CD4-positive, alpha-beta T cell treated with Interferon gamma for 1 hour (primary cell): ENCODE data around the gene ERC2.

ENCODE experiments used
- DNase-seq: peaks from one replicate; pipeline ENCODE4 v3.0.0-alpha.2; 2020

Gene ERC2

DNA sequence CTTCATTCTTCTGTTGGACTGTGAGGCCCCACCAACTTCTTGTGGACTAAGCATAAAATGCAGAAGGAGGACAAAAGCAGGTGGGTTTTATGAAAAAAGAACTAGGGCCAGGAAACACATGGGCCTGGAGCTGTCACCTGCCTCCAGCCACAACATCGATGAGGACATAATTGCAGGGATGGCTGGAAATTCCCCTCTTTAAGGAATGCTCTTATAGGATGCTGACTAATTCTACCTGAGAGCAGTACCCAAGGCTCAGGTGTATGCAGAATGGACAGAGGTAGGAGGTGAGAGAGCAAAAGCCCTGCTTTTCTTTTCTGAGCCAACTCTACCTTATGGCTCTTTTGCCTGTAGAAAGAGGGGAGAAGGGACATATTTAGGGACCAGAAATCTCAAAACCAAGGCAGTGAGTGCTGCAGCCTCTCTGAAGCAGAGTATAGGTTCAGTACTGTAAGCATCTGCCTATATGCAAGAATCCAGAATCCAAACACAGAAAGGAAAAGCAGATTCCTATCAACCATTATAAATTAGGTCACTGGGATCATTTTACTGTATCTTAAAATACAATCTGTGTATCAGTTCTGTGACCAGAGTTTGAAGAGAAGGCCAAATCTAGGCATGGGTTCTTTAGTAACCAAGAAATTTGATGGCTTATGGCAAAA lies 775.8 kb downstream of the ERC2 start:
- no peak for DNase-seq

DNA sequence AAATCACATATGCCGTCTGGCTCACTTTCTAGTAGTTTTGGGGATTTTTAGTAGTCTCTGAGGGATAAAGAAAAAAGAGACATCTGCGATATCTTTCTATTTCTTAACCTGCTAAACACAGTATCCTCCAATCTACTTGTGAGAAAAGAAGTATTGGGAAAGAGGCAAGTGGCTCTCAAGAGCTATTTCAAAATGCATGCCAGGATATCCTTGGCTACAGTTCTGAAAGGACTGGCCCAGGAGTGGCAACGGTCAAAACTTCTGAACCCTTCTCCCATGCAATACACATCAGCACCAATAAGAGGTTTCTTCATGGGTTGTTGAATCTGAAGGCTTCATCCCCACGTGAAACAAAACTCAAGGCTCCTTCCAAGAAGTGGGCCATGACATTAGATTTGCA lies 777.1 kb downstream of the ERC2 start:
- DNase-seq: no peak

DNA sequence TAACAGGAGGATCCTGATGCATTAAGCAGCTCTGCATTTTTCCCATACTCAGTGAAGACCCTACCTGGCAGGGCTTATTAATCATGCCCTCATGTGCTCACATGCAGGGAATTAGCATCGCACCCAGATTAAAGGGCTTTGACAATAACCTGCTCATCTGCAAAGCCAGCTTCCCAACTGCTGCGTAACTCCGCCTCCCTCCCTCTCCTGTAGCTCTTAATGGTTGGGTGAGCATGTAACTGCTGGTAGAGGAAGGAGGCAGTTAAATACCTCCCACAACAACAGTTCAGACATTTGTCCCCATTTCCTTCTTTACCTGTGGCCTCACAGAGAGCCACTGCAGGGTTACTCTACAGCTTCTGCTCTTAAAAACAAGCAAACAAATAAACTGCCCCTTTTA lies 777.5 kb downstream of the ERC2 start:
- no peak for DNase-seq

DNA sequence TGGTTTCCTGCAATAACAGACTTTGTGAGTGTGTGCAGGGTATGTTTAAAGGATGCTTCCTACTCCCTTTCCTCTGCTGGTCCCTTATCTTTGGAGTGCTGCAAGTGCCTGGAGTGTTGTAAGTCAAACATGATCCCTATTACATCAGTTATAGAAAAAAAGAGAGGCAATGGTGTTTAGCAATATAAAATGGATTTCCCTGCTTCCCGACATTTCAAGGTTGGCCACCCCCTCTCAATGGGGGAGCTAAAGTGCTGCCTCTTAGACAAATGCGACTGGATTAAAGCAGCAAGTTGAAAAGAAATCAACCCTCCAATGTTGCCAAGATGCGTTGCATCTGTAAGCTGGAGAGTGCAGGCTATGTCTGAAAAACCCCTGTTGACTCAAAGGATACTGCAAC lies 778.1 kb downstream of the ERC2 start:
- no peak for DNase-seq

DNA sequence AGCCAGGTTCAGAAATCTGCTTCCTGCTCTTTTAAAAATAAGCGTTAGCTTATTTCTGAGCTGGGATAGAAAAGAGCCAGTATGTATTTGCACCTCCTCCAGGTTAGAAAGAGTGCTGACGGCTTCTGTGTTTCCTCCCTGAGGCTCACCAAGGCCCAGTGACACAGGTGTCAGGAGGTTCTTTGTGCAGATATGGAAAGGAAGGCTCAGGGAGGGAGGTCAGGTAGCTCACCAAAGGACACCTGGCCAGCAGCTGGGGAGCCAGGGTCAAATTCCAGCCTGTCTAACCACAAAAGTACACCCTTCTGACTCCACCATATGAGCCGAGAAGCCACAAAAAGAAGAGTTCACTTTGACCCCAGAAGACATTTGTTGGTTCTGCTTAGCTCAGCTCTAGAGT lies 780.1 kb downstream of the ERC2 start:
- no peak for DNase-seq

DNA sequence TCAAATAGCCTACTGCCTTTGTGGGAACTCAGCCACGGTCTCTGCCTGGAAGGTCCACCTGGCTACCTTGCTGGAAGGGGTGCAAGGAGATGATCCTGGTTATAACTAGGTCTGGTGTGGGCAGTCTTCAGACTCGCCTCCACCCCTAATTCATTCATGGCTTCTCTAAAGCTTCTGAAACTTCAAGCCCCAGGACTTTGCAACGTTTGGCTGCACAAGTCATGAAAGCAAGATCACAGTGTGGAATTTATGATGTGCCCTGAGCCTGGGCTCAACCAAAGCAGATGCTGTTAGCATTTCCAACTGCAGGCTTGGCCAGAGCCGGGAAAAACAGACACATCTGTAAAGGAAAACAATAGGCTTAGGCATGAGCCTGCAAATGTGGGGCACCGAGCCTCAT lies 780.7 kb downstream of the ERC2 start:
- DNase-seq: no peak

DNA sequence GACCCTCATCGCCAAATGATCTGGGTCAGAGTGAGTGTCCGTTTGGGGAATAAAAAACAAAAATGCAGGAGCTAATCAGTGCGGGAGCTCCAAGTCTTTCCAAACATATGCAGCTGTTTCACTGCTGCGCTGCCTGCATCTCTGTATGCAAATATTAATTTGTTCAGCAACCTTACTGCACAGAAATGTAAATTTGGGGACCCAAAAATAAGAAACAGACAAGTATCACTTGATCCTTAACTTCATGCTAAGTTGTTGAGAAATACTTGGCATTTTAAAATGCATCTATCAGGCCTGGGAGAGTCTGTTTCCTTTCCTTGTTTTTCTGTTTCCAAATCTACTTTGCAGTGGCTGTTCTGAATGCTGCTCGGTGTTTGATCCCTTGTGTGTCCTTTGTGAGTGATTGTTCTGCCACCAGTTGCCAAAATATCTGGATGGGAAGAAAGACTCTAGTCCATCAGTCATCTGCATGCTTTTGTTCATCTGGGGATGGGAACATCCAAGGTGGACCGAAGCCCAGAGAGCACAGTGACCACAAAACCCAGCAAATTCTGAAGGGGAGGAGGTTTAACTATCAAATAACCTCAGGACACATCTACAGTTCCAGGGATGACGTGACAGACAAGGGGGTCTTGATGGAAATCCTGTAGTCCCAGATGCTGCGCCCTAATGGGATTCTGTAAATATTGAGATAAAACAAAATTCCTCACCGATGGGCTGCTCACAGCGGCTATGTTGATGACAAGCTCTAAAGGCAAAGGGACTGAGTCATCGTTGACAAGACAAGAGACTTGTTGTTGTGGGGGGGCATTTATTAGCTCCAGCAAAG lies 781.6 kb downstream of the ERC2 start:
- no peak for DNase-seq

DNA sequence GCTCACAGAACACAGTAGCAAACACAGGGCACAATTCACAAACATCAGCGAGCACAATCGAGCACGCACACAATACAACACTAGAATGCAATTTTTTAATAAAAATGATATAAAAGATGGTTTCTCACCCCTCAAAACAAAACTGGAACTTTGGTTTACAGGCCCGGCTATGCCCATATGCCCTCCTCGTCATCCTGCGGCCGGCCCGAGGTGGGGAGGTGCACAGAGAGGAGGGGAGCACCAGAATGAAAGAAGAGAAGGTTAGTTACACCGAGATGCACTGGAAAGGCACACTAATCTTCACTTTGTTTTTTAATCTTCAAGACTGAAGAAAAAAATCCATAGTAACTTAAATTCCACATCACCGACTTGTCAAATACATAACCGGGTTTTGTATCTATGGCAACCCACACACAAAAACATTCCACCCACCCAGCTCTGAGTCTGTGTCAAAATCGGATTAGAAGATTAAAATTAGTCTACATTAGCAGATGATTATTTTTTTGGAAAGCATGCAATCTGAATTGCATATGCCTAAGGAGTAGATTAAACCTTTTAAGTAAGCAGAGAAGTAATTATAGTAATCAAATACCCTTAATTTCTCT lies 784.5 kb downstream of the ERC2 start:
- no peak for DNase-seq

DNA sequence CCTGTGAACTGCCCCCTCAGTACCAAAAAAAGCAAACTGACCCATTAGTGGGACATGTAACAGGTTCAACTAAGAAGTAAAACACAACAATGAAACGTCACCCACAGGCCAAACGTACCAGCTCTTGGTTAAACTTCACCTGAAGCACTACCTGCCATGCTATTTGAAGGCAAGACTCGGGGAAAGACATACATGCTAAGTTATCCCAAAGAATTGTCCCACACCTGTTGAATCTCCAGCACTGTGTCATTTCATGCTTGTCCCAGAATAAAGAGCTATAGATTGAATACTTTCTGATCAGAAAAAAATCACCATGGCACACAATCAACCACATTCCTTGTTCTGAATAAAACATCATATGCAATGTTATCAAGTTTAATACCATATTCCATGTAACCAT lies 785.8 kb downstream of the ERC2 start:
- no peak for DNase-seq

DNA sequence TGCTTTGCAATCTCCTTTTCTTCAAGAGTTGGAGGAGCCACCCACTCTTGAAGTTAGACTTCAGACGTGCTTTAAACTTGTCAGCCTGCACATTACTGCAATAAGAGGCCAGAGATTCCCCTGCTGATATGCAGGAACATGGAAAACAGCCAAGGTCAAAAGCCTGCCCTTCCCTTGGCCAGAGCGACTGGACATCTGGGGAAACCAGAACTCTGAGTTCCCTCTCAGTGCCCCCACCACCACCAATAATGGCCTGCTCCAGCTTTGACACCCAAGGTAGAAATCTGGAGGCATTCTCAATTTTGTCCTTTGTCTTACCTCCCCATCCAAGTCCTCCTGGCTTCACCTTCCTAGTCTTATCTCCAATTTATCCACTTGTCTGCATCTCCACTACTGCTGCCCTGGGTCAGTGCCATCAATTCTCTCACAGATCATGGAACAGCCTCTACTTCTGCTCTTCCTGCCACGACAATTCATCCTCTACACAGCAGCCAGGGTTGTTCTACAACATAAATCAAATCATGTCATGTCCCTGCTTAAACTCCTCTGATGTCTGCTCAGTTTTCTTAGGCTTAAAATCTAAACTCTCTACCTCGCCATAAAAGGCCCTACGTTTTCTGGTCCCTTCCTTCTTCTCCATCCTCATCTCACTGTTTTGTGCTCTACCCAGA lies 789.6 kb downstream of the ERC2 start:
- no peak for DNase-seq

DNA sequence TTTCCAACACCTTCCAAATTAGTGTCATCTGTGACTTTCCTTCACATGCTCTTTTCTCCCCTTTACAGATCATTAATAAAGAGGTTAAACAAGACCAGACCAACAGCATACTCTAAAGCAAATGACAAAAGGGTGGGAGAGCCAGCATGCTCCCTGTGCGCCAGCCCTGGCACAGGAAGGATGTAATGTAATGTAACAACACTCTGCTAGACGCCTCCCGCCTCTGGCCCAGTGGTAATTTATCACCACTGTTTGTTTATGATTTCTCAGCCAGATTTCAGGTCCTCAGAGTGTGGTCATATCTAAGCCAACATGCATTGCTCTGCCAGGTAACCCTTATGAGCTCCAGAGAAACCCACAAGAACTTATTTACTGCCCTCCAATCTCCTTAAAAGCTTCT lies 791.6 kb downstream of the ERC2 start:
- no peak for DNase-seq

DNA sequence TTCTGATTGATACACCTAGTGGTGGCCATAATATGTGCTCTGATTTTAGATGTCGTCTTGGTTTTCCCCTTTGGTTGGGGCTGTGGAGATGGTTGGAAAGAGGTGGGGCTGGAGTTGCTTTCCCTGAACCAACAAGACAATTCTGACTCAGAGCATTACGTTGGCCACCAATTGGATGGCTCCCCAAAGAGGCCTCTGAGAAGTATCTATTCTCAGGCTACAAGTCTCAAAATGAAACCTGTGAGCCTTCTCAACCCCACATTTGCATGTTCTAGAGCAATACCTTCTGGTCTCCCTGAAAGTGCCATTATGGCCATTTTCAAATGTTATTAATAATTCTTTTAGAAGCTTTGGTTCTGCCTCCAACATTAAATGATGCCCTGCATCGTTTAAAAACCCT lies 792.8 kb downstream of the ERC2 start:
- no peak for DNase-seq

DNA sequence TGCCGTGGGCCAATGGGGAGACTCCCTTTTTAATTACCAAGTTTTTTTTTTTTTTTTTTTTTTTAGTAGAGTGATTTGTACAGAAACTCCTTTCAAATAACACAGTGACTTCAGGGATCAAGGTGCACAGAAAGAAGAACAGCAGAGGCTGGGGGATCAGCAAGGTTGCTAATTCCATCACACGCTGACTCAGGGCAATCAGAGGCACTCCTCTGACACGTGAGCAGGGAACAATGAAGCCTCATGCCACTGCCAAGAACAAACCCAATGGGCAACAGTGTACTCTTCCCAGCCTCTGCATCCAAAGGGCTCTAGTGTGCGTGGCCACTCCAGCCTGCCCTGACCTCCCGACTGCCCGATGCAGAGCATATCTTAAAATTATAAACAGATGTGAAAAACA lies 794.5 kb downstream of the ERC2 start:
- no peak for DNase-seq

DNA sequence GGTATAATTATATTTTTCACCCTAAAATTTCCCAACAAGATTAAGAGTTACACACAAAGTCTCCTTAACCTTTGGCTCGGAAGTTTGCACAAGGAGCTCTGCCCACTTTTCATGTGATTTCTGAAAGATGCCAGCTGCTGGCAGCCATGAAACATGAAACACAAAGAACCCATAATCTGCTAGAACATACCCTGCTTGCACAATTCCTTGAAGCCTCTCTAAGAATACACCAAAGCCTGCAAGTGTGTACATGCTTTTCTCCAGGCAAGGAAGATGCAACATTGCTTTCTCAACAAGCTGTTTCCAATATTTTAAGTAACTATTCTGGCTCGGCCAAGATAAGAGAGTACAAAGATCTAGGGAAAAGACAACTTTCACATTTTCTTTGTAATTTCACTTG lies 799.1 kb downstream of the ERC2 start:
- no peak for DNase-seq

DNA sequence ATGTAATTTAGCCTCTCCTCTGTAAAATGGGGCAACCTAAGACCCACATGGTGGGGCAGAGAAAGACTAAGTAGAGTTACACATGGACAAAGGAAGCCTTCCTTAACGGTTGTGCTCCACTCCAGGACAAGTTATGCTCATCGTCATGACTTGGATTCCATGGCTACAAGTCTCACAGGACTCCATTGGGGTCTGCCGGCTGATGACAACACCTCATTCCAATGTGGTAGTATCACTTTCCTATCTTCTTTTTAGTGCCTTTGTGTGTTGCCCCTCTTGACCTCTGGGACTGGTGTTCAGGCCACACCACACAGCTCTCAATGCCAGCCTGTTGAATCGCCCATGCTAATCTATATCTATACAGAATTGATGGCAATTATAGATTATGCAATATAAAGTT lies 799.9 kb downstream of the ERC2 start:
- no peak for DNase-seq

DNA sequence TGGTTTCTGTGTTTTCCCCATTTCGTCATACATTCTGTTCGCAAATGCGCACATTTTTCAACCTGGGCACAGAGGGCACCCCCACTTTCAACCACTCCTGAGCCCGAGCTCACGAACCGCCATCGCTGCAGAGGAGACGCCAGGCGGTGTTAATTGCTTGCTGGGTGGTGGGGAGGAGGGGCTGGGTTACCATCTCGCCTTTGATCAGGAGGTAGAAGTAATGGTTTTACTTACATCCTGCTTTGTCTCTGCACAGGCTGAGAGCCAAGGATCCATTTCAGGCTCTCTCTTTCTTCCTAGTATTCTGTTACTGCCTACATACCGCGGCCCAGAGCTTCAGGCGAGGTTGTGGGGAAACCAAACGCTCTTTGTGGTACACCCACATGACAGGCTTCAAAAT lies 803.9 kb downstream of the ERC2 start:
- peak; percentile 19 for DNase-seq

DNA sequence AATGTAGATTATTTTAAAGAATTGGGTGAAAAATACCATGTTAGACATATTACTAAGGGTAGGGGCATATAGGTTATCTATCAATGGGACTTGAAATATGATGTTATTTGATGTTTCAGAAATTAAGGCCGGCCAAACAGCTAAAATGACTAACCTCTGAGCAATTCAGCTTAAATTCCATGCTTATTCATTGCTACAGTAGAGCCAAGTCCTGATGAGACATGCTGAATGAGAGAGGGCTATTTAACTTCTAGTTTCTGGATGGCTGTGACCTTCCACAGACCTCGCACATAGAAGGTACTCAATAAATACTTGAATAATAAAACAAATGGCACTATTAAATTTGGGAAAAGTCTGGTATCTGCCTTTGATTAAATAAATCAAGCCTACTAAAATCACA lies 805.6 kb downstream of the ERC2 start:
- DNase-seq: no peak

DNA sequence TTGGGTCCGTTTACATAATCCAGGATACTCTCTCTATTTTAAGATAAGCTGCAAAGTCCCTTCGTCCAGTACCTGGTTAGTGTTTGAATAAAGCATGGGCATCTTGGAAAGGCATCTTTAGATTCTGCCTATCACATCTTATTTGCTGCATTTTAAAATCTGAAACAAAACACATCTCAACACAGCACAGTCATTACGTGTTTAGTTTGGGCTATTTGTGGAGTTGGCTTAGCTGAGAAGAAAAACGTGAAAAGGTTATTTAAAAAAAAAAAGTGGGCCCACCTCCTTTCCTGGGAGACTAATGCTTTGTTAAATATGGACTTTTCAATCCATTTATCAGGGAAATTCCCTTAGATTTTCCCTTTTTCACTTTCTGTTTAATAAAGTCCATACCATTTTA lies 806.7 kb downstream of the ERC2 start:
- no peak for DNase-seq

DNA sequence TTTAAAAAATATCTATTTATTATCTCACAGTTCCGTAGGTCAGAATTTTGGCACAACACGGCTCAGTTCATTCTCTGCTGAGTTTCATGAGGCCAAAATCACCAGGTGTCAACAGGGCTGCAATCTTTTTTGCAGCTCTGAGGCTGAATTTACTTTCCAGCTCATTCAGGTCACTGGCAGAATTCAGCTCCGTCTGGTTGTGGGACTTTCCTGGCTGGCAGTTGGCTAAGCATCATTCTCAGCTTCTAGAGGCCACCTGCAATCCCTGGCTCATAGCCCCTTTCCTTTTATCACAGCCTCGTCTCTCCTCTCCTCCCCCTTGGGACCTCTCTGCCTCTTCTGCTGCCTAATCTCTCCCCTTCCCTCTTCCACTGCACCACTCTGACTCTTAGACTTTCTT lies 807.1 kb downstream of the ERC2 start:
- no peak for DNase-seq

DNA sequence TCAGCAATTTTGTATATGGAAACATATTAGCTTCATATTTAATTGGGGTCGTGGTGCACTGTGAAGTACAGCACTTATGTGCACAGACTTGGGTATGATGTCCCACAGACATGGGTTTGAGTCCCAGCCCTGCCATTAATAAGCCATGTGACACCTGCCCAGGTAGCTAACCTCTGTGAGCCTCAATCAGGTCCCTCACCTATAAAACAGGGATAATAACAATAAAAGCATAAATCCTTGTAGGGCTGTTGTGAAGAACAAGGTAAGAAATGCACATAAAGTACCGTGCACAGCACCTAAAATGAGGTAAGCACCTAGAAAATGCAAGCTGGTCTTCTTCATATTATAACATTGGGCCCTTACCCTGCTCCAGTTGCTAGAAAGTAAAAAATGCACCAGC lies 807.6 kb downstream of the ERC2 start:
- DNase-seq: no peak

DNA sequence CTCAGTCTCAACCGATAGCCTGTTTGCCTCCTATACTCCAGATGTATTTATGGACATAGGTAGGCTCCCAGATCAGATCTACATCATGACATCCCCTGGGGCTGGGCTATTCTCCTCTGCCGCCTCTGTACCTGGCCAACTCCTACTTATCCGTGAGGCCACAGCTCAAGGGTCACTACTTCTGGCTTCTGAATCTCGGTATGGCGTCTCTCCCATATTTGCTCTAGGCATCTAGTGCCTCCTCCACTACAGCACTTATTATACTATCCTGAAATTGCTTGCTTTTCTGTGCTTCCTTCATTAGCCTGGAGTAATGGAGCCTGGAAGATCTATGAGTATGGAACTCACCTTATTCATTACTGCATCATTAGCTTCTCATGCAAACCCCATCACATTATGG lies 808.6 kb downstream of the ERC2 start:
- DNase-seq: no peak

DNA sequence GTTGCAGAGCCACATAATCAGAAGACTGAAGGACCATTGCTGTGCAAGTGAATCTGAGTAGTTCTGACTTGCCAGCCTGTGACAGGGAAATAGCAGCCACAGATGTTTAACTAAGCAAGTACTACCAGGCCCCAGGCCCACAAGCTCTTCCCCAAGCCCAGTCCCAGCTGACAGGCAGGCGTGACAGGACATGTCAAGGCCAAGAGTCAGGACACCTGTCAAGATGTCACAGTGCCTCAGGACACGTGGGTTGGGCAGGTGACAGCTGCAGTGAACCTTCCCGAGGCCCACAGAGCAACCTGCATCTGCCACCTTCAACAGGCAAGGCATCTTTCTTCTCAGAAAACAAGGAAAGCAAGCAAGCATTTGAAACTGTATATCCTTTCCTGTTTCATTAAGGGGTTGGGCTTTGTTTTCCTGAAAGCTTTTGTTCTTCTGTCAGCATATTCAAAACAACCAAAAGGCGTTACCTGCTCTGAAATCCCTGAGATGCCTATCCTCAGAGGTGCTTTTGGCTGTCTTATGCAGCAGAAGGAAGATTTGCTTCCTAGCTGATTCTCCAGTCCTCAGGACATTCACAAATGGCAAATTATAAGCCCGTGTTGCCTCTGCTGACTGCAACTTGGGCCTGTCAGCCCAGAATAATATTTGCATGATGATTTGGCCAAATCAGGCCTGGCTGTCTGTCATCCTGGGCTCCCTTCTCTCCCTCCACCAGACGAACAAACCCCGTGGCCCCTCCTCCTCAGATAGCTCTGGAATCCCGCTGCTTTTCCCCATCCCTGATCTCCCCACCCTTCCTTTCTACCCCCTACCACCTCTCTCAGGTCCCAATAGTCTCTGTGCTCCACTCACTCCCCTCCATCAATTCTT lies 809.3 kb downstream of the ERC2 start:
- no peak for DNase-seq

DNA sequence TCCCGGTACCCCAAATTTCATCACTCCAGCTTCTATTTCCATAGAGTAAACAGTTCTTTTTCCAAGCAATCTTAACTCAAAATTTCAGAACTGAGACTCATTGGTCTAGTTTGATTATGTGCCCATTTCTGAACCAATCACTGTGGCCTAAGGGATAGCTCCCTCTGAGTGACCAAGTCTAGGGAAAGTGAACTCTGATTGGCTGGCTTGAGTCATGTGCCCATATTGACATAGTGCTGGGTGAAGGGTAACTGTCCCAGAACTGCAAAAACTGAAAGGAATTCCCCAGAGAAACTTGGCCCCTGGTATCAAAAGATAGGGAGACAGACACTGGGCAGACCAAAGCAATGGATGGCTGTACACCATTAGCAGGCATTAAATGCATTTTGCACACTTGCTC lies 810.0 kb downstream of the ERC2 start:
- no peak for DNase-seq
